Measurements from ENCODE around the gene ATXN1. TPM values are rescaled to one million over a fixed set of nuclear protein-coding genes. Genes with fewer than 3 reads are reported as not detected.

ATXN1 gene
- polyA plus RNA-seq, 1 of the 3 experiments (the other 2 are of a cell fraction), result 7.9 TPM

- Histone ChIP-seq H3K9me3 (no peaks in the 10 kb centered on the region; the same call in 1 of the 2 replicates), H3K27me3 (ENCODE audit: insufficient read depth) (no peaks in the 10 kb centered on the region), H3K79me2 (ENCODE audit: insufficient read depth) (no peaks in the 10 kb centered on the region), H2AFZ (ENCODE audit: low read depth) (no peak overlapping the region), H3K4me3 (ENCODE audit: low read depth in 2 of 2, low read length in 1 of 2) (no peak overlapping the region), H3K9ac (no peak overlapping the region), H3K4me1 (ENCODE audit: control insufficient read depth in 1 of 2, insufficient read depth in 2 of 2, low read depth in 1 of 2, low read length in 1 of 2) (no peaks in the 10 kb centered on the region; a peak in 3 of 4 replicates), H4K20me1 (ENCODE audit: insufficient read depth) (no peaks in the 10 kb centered on the region), H3F3A (replicated peaks; ENCODE audit: insufficient read depth) (no peaks in the 10 kb centered on the region), H3K36me3 (replicated peaks in 1 of 2; ENCODE audit: control insufficient read depth in 1 of 2, insufficient read depth in 2 of 2, low read length in 1 of 2) (no peaks in the 10 kb centered on the region), H3K4me2 (no peak overlapping the region), H3K27ac (ENCODE audit: low read depth in 2 of 2, low read length in 1 of 2) (peak overlapping the region in 1 of 2 experiments; percentile 42; a peak in 1 of 4 replicates), H3K9me2 (no peaks in the 10 kb centered on the region)
- ChIA-PET CTCF (interaction anchor here (0.9 to 2.7 kb wide), 3 partner anchors 13 to 273 kb away, joined by 3 to 11 read pairs (median 5); no protein-coding TSS in a partner anchor), POLR2A (no interaction called here)
- TF ChIP-seq TEAD4 (IDR thresholded peaks at IDR 0.05; ENCODE audit: borderline replicate concordance, insufficient read depth), result no peak
- TF ChIP-seq PBX3 (IDR thresholded peaks at IDR 0.05), result no peak
- TF ChIP-seq CTCF (IDR thresholded peaks at IDR 0.05), result no peak
- TF ChIP-seq FOSL2 (IDR thresholded peaks at IDR 0.05; ENCODE audit: borderline replicate concordance, low read depth), result no peak
- TF ChIP-seq TAF1 (IDR thresholded peaks at IDR 0.05; ENCODE audit: borderline replicate concordance, low read depth, low read length), result no peak
- no peak for TF ChIP-seq YY1 (IDR thresholded peaks at IDR 0.05; ENCODE audit: low read depth)
- no peak for TF ChIP-seq TCF12 (IDR thresholded peaks at IDR 0.05)
- no peak for TF ChIP-seq POLR2AphosphoS5 (IDR thresholded peaks at IDR 0.05; ENCODE audit: low read depth, low read length)
- TF ChIP-seq ELF1 (IDR thresholded peaks at IDR 0.05), result no peak
- no peak for TF ChIP-seq FOXM1 (IDR thresholded peaks at IDR 0.05; ENCODE audit: low read depth)
- TF ChIP-seq RAD21 (IDR thresholded peaks at IDR 0.05; ENCODE audit: low read length), result no peak
- TF ChIP-seq NRF1 (IDR thresholded peaks at IDR 0.05; ENCODE audit: low read depth, low read length), result no peak
- TF ChIP-seq RFX5 (IDR thresholded peaks at IDR 0.05; ENCODE audit: low read length), result no peak
- TF ChIP-seq MEF2A (IDR thresholded peaks at IDR 0.05; ENCODE audit: borderline replicate concordance, low read depth), result no peak
- no peak for TF ChIP-seq MAX (IDR thresholded peaks at IDR 0.05; ENCODE audit: low read depth)
- TF ChIP-seq FOXJ3 (CRISPR knock-in tag; IDR thresholded peaks at IDR 0.05), result no peak
- no peak for TF ChIP-seq GATA2 (CRISPR knock-in tag; IDR thresholded peaks at IDR 0.05)
- no peak for DNase-seq
- 83% methylated on average over 4 of the region's 4 CpGs for WGBS (ENCODE audit: low lambda C conversion rate)
Observed at GRCh38 chr6:16783509-16783908, 22.2 kb upstream of the ATXN1 start.

- no peaks in the 10 kb centered on the region for H4K20me1 ChIP-seq (ENCODE audit: insufficient read depth)
- peak overlapping the region in 1 of 2 experiments; percentile 50; a peak in 1 of 4 replicates for H3K27ac ChIP-seq (ENCODE audit: low read depth in 2 of 2, low read length in 1 of 2)
- H3K27me3 ChIP-seq (ENCODE audit: insufficient read depth), result no peaks in the 10 kb centered on the region
- no peaks in the 10 kb centered on the region; a peak in 3 of 4 replicates for H3K4me1 ChIP-seq (ENCODE audit: control insufficient read depth in 1 of 2, insufficient read depth in 2 of 2, low read depth in 1 of 2, low read length in 1 of 2)
- no peaks in the 10 kb centered on the region for H3K9me2 ChIP-seq
- no peaks in the 10 kb centered on the region for H3K79me2 ChIP-seq (ENCODE audit: insufficient read depth)
- 81% methylated on average over 4 of the region's 4 CpGs for WGBS (ENCODE audit: low lambda C conversion rate)
- H3F3A ChIP-seq (replicated peaks; ENCODE audit: insufficient read depth), result no peaks in the 10 kb centered on the region
- no peak overlapping the region for H3K9ac ChIP-seq
- H3K36me3 ChIP-seq (replicated peaks in 1 of 2; ENCODE audit: control insufficient read depth in 1 of 2, insufficient read depth in 2 of 2, low read length in 1 of 2), result no peaks in the 10 kb centered on the region
- ChIA-PET CTCF (interaction anchor here (0.6 to 1.7 kb wide), 3 partner anchors 12 to 183 kb away, joined by 3 to 11 read pairs (median 5); no protein-coding TSS in a partner anchor), POLR2A (no interaction called here)
- DNase-seq, result no peak
- no peaks in the 10 kb centered on the region for H3K9me3 ChIP-seq
- no peak overlapping the region for H2AFZ ChIP-seq (ENCODE audit: low read depth)
- TF ChIP-seq GABPA (IDR thresholded peaks at IDR 0.05; ENCODE audit: low read depth) (no peak), NFIC (IDR thresholded peaks at IDR 0.05; ENCODE audit: borderline replicate concordance) (no peak)
- H3K4me3 ChIP-seq (ENCODE audit: low read depth in 2 of 2, low read length in 1 of 2), result no peak overlapping the region
- H3K4me2 ChIP-seq, result no peak overlapping the region
Observed at GRCh38 chr6:16782278-16782677, 21.0 kb upstream of the ATXN1 start.

Data from SK-N-SH (cell line).